GM21526 (cell line): ENCODE data around the gene SYCE3.

Source experiments
- ATAC-seq: cut with Tn5 transposase; IDR thresholded peaks from one replicate; pipeline ENCODE4 v1.9.1; 2021; ENCODE audit warnings: moderate library complexity; ENCODE audit not compliant: unreplicated experiment, low FRiP score

The SYCE3 gene

DNA sequence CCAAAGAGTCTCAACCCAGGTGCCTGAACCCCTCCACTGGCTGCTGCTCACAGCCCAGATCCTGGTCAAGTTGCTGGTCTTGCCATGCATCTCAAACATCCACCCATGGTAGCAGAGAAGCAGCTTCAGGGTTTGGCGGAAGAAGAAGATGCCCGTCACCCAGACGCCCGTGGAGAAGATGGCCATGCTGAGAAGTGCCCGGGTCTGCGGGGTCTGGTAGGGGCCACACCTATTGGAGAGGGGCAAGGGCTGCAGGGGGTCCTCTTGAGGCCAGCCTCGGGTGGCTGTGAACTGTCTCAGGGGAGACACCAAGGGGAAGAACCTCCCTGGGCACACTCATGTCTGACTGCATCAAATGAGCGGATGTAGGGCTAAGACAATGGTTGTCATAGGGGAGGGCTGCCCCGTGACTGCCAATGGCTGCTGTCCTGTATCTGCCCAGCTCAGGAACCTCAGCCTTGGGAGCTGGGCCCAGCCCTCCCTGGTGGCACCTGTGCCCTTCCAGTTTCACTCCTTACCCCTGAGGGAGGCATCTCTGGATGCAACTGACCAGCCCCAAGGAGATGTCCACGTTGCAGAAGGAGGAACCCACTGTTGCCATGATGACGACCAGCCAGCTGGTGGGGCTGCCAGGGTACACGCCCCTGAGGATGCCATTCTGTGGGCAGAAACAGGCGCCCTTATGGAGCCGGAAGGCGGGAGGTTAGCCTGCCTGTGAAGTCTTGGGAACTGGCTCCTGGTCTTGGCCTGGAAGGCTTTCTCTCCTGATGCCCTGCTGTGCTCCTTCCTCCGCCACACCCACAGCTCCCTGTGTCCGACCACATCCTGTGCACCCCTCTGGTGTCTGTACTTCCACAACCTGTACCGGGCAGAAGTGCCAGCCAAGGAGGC is 14.3 kb upstream of the SYCE3 start:
- ATAC-seq = no peak

DNA sequence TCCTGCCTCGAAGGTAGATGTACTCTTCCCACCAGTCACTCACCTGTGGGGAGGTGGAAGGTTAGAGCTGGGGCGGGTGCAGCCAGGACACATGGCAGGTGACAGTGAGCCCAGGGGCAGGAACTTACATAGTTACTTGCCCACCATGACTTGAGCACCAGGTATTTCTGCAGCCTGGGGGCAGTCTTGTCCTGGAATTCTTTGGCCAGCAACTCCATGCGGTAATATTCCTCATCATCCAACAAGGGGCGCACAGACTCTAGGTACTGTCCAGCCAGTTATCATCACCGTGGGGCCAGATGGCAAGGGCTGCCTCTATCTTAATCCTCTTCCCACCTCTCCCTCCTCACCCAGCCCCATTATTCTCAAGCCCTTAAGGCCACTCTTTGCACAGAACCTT is 13.4 kb upstream of the SYCE3 start:
- no peak for ATAC-seq

DNA sequence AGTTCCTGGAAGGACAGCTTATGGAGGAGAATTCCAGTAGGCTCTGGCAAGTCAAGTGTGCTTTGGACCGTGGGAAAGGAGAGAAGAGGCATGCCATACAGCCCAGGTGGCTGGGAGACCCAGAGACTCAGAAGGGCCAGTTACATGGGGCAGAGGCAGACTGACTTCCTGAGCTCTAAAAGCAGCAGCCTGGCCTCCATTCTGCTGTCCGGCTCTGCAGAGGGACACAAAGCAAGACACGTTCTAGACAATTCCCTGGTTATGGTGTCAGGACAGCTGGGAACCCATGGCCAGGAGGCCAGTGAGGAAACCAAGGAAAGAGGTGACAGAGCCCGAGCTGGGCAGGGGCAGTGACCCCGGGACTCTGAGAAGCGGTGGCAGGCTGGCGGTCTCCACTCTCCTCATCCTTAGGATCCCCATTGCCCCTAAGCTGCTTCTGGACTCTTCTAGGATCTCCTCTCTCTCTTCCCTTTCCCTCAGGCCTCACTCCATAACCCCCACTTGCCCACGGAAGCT is 12.8 kb upstream of the SYCE3 start:
- ATAC-seq = no peak

DNA sequence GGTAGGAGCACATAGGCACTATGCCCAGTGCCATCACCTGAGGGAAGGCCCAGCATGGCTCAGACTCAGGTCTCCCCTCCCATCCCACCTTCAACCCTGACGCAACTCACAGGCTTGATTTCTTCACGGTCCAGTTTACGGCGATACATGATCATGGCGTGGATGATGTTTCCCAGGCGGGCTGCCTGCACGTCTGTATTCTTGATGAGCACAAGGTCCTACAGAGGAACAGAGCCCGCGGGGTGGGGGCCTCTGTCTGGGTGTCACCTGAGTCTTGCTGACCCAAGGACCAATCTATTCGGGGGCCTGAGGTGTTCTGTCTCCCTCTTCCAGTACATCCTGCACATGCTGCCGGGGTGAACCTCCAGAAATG is 11.7 kb upstream of the SYCE3 start:
- ATAC-seq = no peak

DNA sequence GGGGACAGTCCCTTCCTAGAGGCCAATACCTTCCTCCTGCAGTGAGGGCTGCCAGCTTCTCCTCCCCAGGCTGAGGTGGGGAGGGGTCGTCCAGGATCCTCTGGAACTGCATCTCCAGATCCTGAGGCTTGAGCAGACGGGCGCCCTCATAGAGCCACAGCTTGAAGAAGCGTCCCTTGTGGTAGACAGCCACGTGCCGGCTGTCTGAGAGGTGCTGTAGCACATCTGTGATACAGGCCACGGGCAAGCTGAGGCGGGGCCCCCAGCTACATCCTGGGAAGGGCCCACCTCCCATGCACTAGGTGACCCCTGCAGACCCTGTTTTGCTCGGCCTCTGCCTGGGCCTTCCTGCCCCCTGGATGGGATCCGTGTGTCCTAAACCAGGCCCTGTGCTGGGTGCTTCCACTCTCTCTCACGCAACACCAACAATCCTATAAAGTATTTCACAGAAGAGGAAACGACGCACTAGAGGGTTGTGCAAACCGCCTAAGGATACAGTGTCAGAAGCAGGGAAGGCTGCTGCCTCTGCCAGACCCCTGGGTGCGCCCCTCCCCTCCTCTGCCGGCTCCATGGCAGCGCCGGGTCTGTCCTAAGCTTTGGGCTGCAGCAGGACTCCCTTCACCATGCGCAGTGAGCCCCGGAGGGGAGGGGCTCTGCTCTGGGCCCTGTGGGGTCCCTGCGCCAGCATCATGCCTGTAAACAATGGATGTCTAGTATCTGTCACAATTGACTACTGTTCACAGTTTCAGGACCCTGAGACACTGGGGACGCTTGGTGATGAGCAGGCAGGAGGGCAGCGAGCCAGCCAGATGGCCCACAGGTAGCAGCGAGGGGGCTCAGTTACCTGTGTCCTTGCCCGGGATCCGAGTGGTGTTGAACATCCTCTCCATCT is 11.0 kb upstream of the SYCE3 start:
- no peak for ATAC-seq

DNA sequence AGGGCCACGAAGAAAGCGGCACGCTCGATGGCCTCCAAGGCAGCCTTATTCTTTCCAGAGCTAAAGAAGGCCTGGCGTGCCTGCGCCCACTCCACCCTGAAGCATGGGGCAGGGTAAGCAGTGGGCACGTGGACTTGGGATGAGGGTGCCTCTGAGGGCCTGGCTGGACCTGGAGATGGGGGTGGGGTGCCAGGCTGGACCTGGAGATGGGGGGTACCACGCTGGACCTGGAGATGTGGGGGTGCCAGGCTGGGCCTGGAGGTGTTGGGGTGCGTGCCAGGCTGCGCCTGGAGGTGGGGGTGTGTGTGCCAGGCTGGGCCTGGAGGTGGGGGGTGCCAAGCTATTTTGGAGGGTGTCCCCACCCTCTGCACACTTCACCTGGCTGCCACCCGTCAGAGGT is 10.2 kb upstream of the SYCE3 start:
- ATAC-seq = no peak

DNA sequence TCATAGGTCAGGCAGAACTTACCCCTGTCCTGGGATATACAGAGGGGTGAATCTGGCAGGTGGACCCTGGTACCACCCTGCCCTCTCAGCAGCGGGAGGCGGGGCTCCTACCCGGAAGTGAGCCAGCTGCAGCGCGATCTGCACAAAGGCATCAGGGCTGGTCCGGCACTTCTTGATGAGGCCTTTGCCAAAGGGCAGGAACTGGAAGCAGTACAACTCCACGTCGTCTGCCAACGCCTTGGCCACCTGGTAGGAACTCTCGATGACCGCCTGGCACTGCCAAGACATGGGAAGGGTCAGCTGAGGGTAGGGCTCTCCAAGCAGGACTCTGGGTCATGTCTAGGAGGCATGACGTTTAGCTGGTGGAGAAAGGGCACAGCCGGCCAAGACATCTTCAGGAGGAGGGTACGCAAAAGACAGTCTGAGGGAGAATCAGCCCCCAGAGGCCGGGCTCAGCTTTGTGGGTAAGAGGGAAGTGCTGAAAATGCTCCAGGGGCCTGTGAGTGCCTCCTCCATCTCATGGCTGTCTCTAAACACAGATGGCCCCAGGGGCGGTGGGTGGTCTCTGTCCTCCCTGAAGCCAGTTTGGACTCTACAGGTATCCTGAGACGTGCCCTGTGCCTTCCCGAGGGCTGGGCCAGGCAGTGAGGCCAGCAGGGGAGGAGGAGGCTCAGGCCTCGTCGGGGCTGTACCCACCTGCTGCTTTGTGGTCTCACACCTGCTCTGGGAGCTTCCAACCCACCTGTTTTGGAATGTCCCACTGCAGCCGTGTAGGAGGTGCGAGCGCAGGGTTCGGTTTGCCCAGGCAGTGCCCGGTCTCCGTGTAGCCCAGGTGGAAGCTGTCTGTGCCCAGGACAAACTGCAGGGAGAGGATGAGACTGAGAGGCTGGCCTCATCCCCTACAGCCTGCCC is 8.8 kb upstream of the SYCE3 start:
- no peak for ATAC-seq

DNA sequence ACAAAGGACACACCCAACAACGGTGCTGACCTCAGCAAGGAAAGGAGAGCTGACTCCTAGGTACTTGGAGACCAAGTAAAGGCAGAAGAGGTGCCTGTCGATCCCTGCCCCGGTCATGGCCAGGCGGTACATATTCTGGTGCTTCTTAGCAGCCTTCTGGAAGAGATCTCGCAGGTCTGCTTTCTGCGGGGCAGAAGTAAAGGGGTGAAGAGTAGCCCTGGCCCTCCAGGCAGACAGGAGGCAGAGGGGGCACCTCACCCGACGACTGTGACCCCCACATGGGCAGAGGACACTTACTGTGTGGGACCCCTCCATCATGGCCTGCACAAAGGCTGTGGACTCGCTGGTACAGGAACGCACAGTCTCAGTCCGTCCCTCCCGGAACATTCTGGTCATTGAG is 8.1 kb upstream of the SYCE3 start:
- no peak for ATAC-seq

DNA sequence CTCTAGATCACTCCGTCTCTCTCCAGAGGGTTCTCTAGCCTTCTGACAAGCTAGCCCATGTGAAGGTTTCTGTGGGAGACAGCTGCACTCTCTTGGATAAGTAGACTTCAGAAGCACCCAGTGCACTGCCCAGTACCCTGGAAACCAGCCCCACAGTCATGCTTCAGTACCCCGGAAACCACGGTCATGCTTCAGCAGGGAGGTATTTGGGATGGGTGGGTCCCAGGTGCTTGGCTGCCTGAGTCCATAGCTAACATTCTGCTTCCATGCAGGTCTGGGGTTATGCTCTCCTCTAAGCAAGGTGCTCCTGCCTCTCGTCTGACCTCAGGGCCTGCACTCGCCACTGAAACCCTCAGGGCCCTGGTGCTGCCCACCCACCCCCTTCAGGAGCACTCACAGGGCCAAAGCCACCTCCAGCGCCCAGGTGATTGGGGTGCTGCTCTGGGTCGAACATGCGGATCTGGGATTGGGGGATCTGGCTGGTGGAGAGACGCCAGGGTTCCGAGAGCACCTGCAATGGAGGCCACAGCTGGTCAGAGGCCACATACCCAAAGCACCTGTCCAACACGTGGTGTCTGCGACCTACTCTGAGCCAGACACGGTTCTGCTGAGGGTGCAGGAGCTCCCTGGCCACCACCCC is 7.3 kb upstream of the SYCE3 start:
- no peak for ATAC-seq

DNA sequence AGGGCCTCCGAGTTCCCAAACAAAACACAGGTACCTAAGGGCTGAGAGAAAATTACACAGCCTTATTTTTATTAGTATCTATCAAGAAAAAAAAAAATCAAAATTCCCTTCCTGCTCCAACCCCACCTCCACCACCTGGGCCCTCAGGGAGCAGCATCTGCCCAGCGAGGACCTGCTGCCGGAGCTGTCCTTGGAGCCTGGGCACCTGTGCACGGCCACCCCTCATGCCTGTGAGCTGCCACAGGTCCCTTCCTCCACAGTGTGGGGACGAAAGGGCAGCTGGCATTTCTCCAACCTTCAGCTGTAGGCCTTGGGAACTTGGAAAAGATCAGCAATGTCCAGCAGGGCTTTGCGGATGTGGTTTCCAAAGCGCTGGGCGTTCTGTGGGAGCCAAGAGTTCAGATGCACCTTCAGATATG is 6.3 kb upstream of the SYCE3 start:
- no peak for ATAC-seq

DNA sequence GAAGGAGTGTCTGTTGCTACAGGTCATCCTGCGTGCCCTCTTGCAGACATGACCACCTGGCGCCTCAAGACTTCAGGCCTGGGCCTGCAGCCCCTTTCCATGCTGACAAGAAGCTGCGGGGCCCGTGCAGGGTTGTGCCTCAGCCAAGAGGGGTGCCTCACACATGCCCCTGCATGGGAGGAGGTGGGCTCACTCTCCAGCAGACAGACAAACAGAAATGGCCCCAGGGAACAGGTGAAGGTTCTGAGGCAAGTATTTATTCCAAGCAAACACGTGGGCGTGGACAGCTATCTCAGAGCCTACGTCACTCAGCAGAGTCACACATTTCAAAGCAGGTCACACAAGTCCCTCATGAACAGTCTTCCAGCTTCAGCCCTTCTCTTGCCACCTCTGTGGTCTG is 5.9 kb upstream of the SYCE3 start:
- no peak for ATAC-seq

DNA sequence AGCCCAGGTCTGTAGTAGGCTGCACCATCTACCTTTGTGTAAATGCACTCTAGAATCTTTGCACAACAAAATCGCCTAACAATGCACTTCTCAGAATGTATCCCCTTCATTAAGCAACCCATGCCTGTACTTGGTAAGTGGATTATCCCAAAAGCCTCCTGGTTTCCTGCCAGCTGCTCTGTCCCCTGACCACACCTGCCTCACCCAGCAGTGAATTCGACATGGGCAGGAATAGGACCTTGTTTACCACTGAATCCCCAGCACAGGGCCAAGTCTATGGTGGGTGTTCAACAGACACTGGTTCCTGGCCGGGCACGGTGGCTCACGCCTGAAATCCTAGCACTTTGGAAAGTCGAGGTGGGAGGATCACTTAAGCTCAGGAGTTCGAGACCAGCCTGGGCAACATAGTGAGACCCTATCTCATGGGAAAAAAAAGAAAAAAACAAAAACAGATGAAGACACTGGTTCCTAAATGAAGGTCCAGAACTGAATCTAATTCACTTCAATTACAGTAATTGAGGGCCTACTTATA is 5.1 kb upstream of the SYCE3 start:
- ATAC-seq = no peak

DNA sequence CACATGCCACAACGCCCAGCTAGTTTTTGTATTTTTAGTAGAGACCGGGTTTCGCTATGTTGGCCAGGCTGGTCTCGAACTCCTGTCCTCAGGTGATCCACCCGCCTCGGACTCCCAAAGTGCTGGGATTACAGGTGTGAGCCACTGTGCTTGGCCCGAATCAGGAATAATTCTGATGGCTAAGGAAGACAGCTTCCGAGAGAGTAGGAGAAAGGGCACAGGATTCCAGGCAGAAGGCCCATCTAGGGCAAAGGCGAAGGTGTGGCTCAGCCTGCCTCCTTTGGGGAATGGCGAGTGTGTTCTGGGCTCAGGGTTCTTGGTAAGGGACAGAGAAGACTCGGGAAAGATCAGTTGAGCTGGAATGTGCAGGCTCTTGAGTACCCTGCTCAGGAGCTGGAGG is 1.6 kb upstream of the SYCE3 start:
- ATAC-seq = no peak

DNA sequence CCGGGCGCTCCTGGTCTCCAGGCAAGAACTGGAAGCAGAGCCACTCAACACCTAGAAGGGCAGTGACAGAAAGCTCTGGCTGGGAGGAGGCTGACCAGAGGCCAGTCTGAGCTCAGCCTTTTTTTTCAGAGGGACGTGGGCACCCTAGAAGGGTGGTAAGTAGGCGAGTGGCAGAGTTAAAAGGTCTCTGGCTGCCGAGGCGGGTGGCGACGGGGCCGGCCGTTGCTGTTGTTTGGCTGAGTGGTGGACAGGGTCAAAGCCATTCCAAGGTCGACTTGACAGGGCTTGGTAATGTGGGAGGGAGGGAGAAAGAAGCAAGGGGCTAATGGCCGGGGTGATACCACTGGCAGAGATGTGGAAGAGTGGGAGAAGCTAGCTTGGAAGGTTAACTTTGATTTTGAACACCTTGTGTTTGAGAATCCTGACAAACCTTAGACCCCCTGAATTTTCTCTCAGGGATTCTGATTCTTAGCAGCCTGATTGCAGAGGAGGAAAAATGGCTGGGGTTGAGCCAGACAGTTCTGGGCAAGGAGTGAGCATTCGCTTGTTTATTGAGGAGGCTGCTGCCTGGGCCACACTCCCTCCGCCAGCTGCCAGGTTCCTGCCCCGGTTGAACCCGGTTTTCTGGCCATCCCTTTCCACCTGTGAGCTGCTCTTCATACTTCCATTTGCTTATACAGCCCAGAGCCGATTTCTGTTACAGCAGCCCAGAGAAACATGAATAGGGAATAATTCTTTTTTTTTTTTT is 868 bp upstream of the SYCE3 start:
- no peak for ATAC-seq

DNA sequence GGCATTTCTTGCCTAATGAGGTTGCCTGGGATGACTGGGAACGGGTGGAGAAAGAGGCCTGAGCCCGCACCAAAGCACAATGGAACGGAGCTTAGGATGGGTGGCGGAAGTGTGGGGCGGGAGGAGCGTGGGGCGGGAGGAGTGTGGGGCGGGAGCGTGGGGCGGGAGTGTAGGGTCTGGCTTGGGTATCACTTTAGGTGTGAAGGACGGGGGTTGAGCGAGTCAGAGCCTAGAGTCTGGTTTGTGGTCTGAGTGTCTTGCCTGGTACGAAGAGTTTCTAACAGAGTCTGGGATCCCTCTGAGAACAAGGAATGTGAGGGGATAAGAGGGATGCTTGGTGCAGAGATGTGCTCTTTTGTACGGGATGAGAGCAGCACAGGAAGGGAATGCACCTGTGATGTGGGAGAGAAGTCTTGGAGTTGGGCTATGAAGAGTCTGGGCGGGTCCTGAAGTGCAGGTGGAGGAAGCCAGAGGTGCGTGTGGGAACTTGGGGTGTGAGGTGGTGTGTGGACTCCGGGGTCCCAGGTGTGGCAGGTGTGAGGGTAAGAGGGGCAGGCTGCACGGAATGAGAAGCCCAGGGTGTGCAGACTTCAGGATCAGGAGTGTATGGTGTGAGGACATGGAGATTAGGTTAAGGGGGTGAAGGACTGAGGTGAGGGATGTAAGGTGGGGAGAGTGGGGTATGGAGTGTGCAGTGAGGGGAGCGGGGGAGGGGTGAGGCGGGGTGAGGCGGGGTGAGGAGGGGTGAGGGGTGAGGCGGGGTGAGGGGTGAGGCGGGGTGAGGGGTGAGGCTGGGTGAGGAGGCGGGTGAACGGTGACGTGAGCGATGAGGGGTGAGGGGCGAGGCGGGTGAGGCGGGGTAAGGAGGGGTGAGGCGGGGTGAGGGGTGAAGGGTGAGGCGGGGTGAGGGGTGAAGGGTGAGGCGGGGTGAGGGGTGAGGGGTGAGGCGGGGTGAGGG is 1.0 kb downstream of the SYCE3 start:
- no peak for ATAC-seq

DNA sequence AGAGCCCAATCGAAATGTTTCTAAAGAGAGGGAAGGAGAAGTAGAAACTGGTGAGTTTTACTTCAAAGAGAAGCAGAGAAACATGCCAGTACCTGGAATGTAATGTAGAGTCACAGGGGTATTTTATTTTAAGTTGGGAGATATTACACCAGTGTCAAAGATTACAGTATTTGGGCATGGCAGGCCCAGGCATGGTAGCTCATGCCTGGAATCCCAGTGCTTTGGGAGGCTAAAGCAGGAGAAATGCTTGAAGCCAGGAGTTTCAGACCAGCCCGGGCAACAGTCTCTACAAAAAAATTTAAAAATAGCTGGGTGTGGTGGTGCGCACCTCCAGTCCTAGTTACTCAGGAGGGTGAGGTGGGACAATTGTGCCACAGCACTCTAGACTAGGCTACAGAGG is 2.7 kb downstream of the SYCE3 start:
- no peak for ATAC-seq

DNA sequence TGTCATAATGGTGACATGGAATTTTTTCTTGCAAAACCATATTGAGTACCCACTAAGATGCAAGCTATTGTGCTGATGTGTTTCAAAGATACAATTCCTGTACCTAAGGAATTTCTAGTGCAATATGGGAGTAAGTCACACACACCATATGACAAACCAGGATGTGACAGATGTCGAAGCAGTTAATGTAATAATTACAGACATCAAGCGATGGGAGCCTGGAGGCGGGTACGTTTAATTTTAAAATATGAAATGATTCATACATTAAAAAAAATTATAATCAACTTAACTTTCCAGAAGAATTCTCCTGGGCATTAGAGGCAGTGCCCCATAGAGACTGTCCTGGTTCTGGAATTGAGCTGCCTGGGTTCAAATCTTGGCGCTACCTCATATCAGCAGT is 6.0 kb downstream of the SYCE3 start:
- no peak for ATAC-seq

DNA sequence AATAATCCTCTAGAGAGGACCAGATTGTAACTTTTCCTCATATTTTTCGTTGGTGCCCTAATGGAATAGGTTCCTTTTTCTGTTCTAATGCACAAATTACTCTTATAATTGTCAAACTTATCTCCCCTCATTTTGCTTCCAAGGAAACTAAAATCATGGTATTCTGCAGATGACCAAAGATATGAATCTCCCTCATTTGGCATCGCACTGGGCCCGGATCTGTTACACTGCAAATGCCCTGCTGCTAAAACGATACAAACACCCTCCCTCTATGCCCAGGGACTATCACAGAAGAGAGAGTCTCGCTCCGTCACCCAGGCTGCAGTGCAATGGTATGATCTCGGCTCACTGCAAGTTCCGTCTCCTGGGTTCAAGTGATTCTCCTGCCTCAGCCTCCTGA is 9.4 kb downstream of the SYCE3 start:
- ATAC-seq = no peak
